H1 (cell line): ENCODE results near the gene MYO9A. TPM values are rescaled to one million over a fixed set of nuclear protein-coding genes. Genes with fewer than 3 reads are reported as not detected.

Source experiments
- CTCF ChIA-PET: fragments of 300-600 bp; sonication (Branson Sonifier 250); formaldehyde crosslinking; loops from one replicate; lab custom pipeline; 2021; ENCODE audit not compliant: partially characterized antibody; lab: Charles Lee
- POLR2A ChIA-PET: fragments of 300-600 bp; sonication (Branson Sonifier 250); formaldehyde crosslinking; loops from one replicate; lab custom pipeline; 2021; ENCODE audit warnings: inconsistent platforms; ENCODE audit not compliant: partially characterized antibody; lab: Charles Lee
- DNase-seq, 2 experiments: peaks; one replicate each; pipeline versions ENCODE4 v3.0.0 to v3.0.0-alpha.2; 2010 to 2022; ENCODE audit warnings: low spot score in 2 of 2, low read depth in 1 of 2, mixed read lengths in 1 of 2
- FAIRE-seq: peaks from 2 replicates; lab custom pipeline; 2011; peaks lifted over from hg19 to GRCh38; lab: Jason Lieb, UNC
- H2AFZ ChIP-seq: 2 replicates; pipeline ENCODE4 v1.8.1; 2012; ENCODE audit warnings: low read length, inconsistent platforms
- H2AK5ac ChIP-seq: 2 replicates; pipeline ENCODE4 v1.6.1; 2013; ENCODE audit warnings: low read depth, low read length
- H2BK120ac ChIP-seq: replicated peaks from 2 replicates; pipeline ENCODE3; 2013; ENCODE audit warnings: low read depth, low read length, inconsistent platforms
- H2BK12ac ChIP-seq: 2 replicates; pipeline ENCODE4 v1.6.1; 2013; ENCODE audit warnings: low read depth, low read length
- H2BK15ac ChIP-seq: 2 replicates; pipeline ENCODE4 v1.6.1; 2013; ENCODE audit warnings: low read length
- H2BK20ac ChIP-seq: 2 replicates; pipeline ENCODE4 v1.6.1; 2013; ENCODE audit warnings: low read length
- H2BK5ac ChIP-seq: 2 replicates; pipeline ENCODE4 v1.6.1; 2013; ENCODE audit warnings: low read depth, low read length
- H3K14ac ChIP-seq: 2 replicates; pipeline ENCODE4 v1.6.1; 2013; ENCODE audit warnings: inconsistent platforms; ENCODE audit not compliant: insufficient read length
- H3K18ac ChIP-seq: 2 replicates; pipeline ENCODE4 v1.6.1; 2013; ENCODE audit warnings: low read length; ENCODE audit errors: extremely low read depth
- H3K23ac ChIP-seq: 2 replicates; pipeline ENCODE4 v1.6.1; 2013; ENCODE audit warnings: inconsistent platforms; ENCODE audit not compliant: insufficient read length
- H3K23me2 ChIP-seq: 2 replicates; pipeline ENCODE4 v1.6.1; 2013; ENCODE audit warnings: low read depth, low read length
- H3K27ac ChIP-seq: 2 replicates; pipeline ENCODE4 v1.6.1; 2011; ENCODE audit warnings: low read depth, low read length, inconsistent platforms
- H3K27me3 ChIP-seq, 4 experiments: replicated peaks in 1 of 4; 1 replicate in 1 of 4; 2 replicates in 3 of 4; pipeline versions ENCODE4 v1.6.1 to v1.8.1; 2011 to 2013; ENCODE audit warnings: low read length in 3 of 4, mild to moderate bottlenecking in 3 of 4, inconsistent platforms in 2 of 4, mixed read lengths in 2 of 4, moderate library complexity in 1 of 4; ENCODE audit not compliant: control insufficient read depth in 3 of 4, insufficient read depth in 3 of 4; ENCODE audit errors: extremely low read depth in 1 of 4
- H3K36me3 ChIP-seq, 4 experiments: 2 replicates each; pipeline versions ENCODE4 v1.6.1 to v1.8.1; 2011 to 2013; ENCODE audit warnings: mild to moderate bottlenecking in 4 of 4, low read length in 3 of 4, moderate library complexity in 2 of 4, control low read depth in 1 of 4, inconsistent platforms in 1 of 4; ENCODE audit not compliant: insufficient read depth in 4 of 4, control insufficient read depth in 2 of 4
- H3K4ac ChIP-seq: replicated peaks from 2 replicates; pipeline ENCODE3; 2013; ENCODE audit warnings: low read length, low read depth, mixed read lengths, inconsistent platforms; ENCODE audit not compliant: insufficient read length
- H3K4me1 ChIP-seq, 4 experiments: replicated peaks in 1 of 4; 1 replicate in 1 of 4; 2 replicates in 3 of 4; pipeline versions ENCODE4 v1.6.1 to v1.8.1; 2011 to 2013; ENCODE audit warnings: low read length in 3 of 4, inconsistent platforms in 2 of 4, mixed read lengths in 1 of 4; ENCODE audit not compliant: insufficient read depth in 4 of 4, control insufficient read depth in 3 of 4
- H3K4me2 ChIP-seq, 2 experiments: 2 replicates each; pipeline versions ENCODE4 v1.6.1 to v1.8.1; 2011 to 2013; ENCODE audit warnings: low read depth in 2 of 2, low read length in 2 of 2, control low read depth in 1 of 2, inconsistent platforms in 1 of 2, mild to moderate bottlenecking in 1 of 2; ENCODE audit not compliant: insufficient read depth in 1 of 2
- H3K4me3 ChIP-seq, 4 experiments: fragments of 200-600, 300-600 bp in 1 of 4; sonication (generic), shearing (Covaris generic), sonication (Bioruptor Twin) in 1 of 4; 2 replicates each; pipeline versions ENCODE4 v1.5.1 to v1.8.1; 2011 to 2016; ENCODE audit warnings: low read length in 4 of 4, low read depth in 3 of 4, control low read depth in 2 of 4, inconsistent platforms in 2 of 4, mild to moderate bottlenecking in 2 of 4, mixed read lengths in 1 of 4, moderate library complexity in 1 of 4; ENCODE audit not compliant: insufficient read depth in 2 of 4; ENCODE audit errors: extremely low read depth in 1 of 4
- H3K56ac ChIP-seq: replicated peaks from 2 replicates; pipeline ENCODE3; 2013; ENCODE audit warnings: low read depth, mild to moderate bottlenecking, mixed read lengths, low read length, inconsistent platforms; ENCODE audit not compliant: insufficient read length
- H3K79me1 ChIP-seq: 2 replicates; pipeline ENCODE4 v1.6.1; 2013; ENCODE audit warnings: low read depth, low read length, control low read depth
- H3K79me2 ChIP-seq, 2 experiments: 2 replicates each; pipeline versions ENCODE4 v1.6.1 to v1.8.1; 2012 to 2013; ENCODE audit warnings: low read length in 2 of 2, mild to moderate bottlenecking in 2 of 2, inconsistent platforms in 1 of 2; ENCODE audit not compliant: insufficient read depth in 2 of 2, control insufficient read depth in 1 of 2
- H3K9ac ChIP-seq, 4 experiments: replicated peaks in 1 of 4; 1 replicate in 1 of 4; 2 replicates in 3 of 4; pipeline versions ENCODE4 v1.6.1 to v1.8.1; 2011 to 2013; ENCODE audit warnings: low read depth in 3 of 4, low read length in 3 of 4, control low read depth in 2 of 4, mild to moderate bottlenecking in 2 of 4, moderate library complexity in 2 of 4, inconsistent platforms in 1 of 4; ENCODE audit errors: extremely low read depth in 1 of 4
- H3K9me3 ChIP-seq, 2 experiments: 2 replicates each; pipeline versions ENCODE4 v1.6.1 to v1.8.1; 2012 to 2013; ENCODE audit warnings: mild to moderate bottlenecking in 2 of 2, moderate library complexity in 2 of 2, control low read depth in 1 of 2, inconsistent platforms in 1 of 2, low read depth in 1 of 2, low read length in 1 of 2, mixed read lengths in 1 of 2; ENCODE audit not compliant: insufficient read depth in 2 of 2
- H4K20me1 ChIP-seq, 2 experiments: replicated peaks in 1 of 2; 2 replicates each; pipeline versions ENCODE3 to v1.8.1; 2011 to 2013; ENCODE audit warnings: inconsistent platforms in 2 of 2, low read length in 2 of 2, mild to moderate bottlenecking in 1 of 2; ENCODE audit not compliant: insufficient read depth in 2 of 2, control insufficient read depth in 1 of 2
- H4K5ac ChIP-seq: 2 replicates; pipeline ENCODE4 v1.6.1; 2013; ENCODE audit warnings: low read length, low read depth, mixed read lengths, inconsistent platforms; ENCODE audit not compliant: insufficient read length
- H4K8ac ChIP-seq: 2 replicates; pipeline ENCODE4 v1.8.0; 2013; ENCODE audit warnings: mild to moderate bottlenecking, moderate library complexity, low read length, inconsistent platforms; ENCODE audit not compliant: insufficient read depth; ENCODE audit errors: extremely low read depth
- H4K91ac ChIP-seq: replicated peaks from 2 replicates; pipeline ENCODE3; 2013; ENCODE audit warnings: low read length, mixed read lengths, inconsistent platforms; ENCODE audit not compliant: insufficient read length
- BCL11A ChIP-seq, 2 experiments: IDR thresholded peaks; one replicate each; pipeline ENCODE4 v1.6.1; 2011; ENCODE audit warnings: low read depth in 2 of 2, low read length in 2 of 2, mild to moderate bottlenecking in 2 of 2
- HDAC6 ChIP-seq: IDR thresholded peaks from one replicate; pipeline ENCODE4 v1.7.1; 2012; ENCODE audit warnings: low read depth, mild to moderate bottlenecking, inconsistent platforms, low read length, moderate library complexity
- KDM4A ChIP-seq: IDR thresholded peaks from one replicate; pipeline ENCODE4 v1.7.1; 2012; ENCODE audit warnings: low read depth, mild to moderate bottlenecking, moderate library complexity, low read length, inconsistent platforms; ENCODE audit not compliant: severe bottlenecking
- POU5F1 ChIP-seq: IDR thresholded peaks from 2 replicates; pipeline ENCODE4 v1.6.1; 2011; ENCODE audit warnings: low read depth, mild to moderate bottlenecking, low read length, moderate library complexity
- WGBS, 2 experiments: shearing (Covaris generic) in 1 of 2; methylation state at CpG; one replicate each; pipeline versions ENCODE4 v1.1.6 to v1.1.7; 2013 to 2015; ENCODE audit warnings: low lambda C conversion rate in 2 of 2, mixed read lengths in 2 of 2, inconsistent platforms in 1 of 2, low coverage in 1 of 2, missing lambda C conversion rate in 1 of 2; ENCODE audit not compliant: insufficient replicate concordance in 2 of 2, insufficient coverage in 1 of 2, insufficient read length in 1 of 2; ENCODE audit errors: extremely low coverage in 1 of 2, missing lambda C conversion rate in 1 of 2; 5-methylcytosine and 5-hydroxymethylcytosine counted together
- polyA plus RNA-seq, 7 experiments: library from polyadenylated mRNA; depleted of rRNA in 3 of 7; stranded (reverse) in 5 of 7; unstranded in 2 of 7; fragments of >200 nt in 5 of 7; fragments of 200-250 nt in 2 of 7; gene quantifications; 1 replicate in 5 of 7; 2 replicates in 1 of 7; 4 replicates in 1 of 7; pipeline versions ENCODE4 v1.2.1 to v1.2.3, GENCODE V29; 2011 to 2013; ENCODE audit warnings: missing spikeins in 2 of 7, mixed read lengths in 2 of 7
- total RNA-seq: library from RNA; stranded (reverse); fragmentation: NEBNext Ultra II Directional; extraction: Animal tissue kit (Norgen Biotek cat#: 25700); gene quantifications from 2 replicates; pipeline ENCODE4 v1.2.1, GENCODE V29; 2021

The MYO9A gene
- total and polyA plus RNA-seq, 2 of the 8 experiments (the other 6 are each of a cell fraction or from before 2014, with no cell fraction given): 3.9 to 26.0 TPM

DNA sequence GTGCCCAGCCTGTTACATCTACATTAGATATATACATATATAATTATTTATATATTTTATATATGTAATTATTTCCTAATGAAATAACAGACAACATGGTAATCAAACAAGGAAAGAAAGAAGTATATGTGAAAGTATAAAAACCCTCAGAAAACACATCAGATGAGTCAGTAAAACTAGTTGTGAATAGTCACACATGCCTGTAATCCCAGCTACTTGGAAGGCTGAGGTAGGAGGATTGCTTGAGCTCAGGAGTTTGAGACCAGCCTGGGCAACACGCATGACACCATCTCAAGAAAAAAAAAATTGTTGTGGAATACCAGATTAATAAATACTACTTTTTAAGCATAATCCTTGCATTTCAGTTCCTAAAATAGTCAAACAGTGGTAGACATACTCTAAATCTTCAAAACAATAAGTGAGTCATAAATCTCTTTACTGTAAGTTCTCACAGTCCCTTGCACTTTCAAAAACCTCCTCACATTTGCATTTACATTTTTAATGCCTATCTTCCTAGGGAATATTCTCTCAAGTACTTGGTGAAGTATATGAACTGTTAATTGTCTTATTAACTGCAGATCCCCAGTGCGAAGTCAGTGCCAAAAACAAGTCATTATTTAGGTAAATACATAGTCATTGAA lies 106.5 kb downstream of the MYO9A start:
- Histone ChIP-seq H3K18ac (no peak overlapping the region), H3K4me2 (no peak overlapping the region), H4K20me1 (no peaks in the 10 kb centered on the region), H3K9ac (no peak overlapping the region), H3K9me3 (no peaks in the 10 kb centered on the region), H2BK5ac (no peak overlapping the region), H3K27ac (no peak overlapping the region), H3K79me2 (no peaks in the 10 kb centered on the region), H2BK120ac (no peak overlapping the region), H2BK15ac (no peak overlapping the region), H3K14ac (no peak overlapping the region), H3K79me1 (no peaks in the 10 kb centered on the region), H3K27me3 (no peaks in the 10 kb centered on the region), H3K23me2 (peaks cover 3% of the 10 kb centered on the region; the same call in 1 of the 2 replicates), H4K8ac (no peak overlapping the region), H3K56ac (no peak overlapping the region), H3K4me3 (no peak overlapping the region), H2AK5ac (no peak overlapping the region), H4K91ac (no peak overlapping the region), H2AFZ (no peak overlapping the region), H3K36me3 (no peaks in the 10 kb centered on the region), H3K23ac (no peak overlapping the region), H3K4me1 (no peaks in the 10 kb centered on the region), H4K5ac (no peak overlapping the region), H2BK12ac (no peak overlapping the region), H2BK20ac (no peak overlapping the region), H3K4ac (no peak overlapping the region)
- DNase-seq (no peak), FAIRE-seq (no peak)
- WGBS, 2 experiments: 89% methylated on average over 2 of the region's 2 CpGs; no CpG with 5 or more reads in 1 of the 2 experiments
- ChIA-PET CTCF (interaction anchor here (1.1 kb wide), 1 partner anchor 81 kb away, joined by 3 read pairs; no protein-coding TSS in a partner anchor), POLR2A (no interaction called here)
- no peak for TF ChIP-seq BCL11A (IDR thresholded peaks at IDR 0.05; ENCODE audit: low read depth in 2 of 2, low read length in 2 of 2)
- TF ChIP-seq KDM4A: no peak
- TF ChIP-seq POU5F1: no peak
- no peak for TF ChIP-seq HDAC6
